GM21576 (cell line): ENCODE measurements around the gene SPAG9.

ENCODE experiments used
- ATAC-seq: cut with Tn5 transposase; IDR thresholded peaks from one replicate; pipeline ENCODE4 v1.9.1; 2021; ENCODE audit warnings: mild to moderate bottlenecking, moderate library complexity; ENCODE audit not compliant: unreplicated experiment

The SPAG9 gene, protein sequence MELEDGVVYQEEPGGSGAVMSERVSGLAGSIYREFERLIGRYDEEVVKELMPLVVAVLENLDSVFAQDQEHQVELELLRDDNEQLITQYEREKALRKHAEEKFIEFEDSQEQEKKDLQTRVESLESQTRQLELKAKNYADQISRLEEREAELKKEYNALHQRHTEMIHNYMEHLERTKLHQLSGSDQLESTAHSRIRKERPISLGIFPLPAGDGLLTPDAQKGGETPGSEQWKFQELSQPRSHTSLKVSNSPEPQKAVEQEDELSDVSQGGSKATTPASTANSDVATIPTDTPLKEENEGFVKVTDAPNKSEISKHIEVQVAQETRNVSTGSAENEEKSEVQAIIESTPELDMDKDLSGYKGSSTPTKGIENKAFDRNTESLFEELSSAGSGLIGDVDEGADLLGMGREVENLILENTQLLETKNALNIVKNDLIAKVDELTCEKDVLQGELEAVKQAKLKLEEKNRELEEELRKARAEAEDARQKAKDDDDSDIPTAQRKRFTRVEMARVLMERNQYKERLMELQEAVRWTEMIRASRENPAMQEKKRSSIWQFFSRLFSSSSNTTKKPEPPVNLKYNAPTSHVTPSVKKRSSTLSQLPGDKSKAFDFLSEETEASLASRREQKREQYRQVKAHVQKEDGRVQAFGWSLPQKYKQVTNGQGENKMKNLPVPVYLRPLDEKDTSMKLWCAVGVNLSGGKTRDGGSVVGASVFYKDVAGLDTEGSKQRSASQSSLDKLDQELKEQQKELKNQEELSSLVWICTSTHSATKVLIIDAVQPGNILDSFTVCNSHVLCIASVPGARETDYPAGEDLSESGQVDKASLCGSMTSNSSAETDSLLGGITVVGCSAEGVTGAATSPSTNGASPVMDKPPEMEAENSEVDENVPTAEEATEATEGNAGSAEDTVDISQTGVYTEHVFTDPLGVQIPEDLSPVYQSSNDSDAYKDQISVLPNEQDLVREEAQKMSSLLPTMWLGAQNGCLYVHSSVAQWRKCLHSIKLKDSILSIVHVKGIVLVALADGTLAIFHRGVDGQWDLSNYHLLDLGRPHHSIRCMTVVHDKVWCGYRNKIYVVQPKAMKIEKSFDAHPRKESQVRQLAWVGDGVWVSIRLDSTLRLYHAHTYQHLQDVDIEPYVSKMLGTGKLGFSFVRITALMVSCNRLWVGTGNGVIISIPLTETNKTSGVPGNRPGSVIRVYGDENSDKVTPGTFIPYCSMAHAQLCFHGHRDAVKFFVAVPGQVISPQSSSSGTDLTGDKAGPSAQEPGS (N-terminal part only)

DNA sequence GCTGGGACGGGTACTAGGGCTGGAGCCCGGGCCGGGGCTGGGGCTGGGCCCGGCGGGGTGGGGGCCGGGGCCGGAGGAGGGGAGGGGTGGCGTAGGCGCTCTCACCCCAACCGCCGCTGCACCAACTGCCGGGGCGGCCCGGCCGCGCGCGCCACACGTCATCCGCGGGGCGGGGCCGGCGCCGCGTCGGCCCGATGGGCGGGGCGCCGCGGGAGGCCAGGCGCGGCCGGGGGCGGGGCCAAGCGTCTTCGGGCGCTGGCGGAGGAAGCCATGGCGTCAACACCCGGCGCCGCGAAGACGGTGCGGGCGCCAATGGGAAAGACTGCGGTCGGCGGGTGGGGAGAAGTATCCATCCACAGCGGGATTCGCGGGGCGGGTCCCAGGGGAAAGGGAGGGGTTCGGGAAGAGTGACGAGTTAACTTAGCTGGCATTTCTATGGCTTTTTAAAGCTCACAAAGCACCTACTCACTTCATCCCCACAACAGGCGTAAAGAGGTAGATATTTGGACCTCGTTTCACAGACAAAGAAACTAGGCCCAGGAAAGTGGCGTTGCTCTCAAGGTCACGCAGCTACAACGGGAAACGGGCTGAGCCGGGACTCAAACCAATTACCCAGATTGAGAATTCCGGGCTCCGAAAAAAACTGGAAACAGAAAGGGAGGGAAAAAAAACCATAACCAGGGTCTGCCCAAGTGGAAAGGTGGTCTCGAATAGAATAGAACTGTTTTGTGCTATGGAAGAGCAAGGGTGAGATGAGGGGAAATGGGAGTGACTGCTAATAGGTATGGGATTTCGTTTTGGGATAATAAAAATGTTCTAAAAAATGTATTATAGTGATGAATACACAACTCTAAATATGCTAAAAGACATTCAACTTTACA, at the start of gene SPAG9:
Gene SPAG9 (minus strand): TSS at position 130 of the 881 bp plus-strand sequence. CDS start 212 bp downstream, outside the sequence.
- ATAC-seq, result peak; percentile 63

DNA sequence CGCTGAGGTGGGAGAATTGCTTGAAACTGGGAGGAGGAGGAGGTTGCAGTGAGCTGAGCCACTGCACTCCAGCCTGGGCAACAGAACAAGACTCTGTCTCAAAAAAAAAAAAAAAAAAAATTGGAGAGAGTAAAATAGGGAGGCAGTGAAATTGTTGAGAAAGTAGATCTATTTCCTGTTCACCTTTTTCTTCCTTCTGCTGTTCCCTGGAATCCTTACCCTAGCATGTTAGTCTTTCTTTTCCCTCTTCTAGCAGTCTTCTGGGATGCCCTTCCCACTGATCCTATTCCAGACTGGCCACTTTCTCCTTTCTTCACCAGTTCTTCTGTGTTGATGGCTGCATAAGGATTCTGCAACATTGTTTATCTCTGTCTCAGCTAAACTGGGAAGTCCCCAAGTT, 48.7 kb upstream of the SPAG9 start:
- ATAC-seq, result no peak

DNA sequence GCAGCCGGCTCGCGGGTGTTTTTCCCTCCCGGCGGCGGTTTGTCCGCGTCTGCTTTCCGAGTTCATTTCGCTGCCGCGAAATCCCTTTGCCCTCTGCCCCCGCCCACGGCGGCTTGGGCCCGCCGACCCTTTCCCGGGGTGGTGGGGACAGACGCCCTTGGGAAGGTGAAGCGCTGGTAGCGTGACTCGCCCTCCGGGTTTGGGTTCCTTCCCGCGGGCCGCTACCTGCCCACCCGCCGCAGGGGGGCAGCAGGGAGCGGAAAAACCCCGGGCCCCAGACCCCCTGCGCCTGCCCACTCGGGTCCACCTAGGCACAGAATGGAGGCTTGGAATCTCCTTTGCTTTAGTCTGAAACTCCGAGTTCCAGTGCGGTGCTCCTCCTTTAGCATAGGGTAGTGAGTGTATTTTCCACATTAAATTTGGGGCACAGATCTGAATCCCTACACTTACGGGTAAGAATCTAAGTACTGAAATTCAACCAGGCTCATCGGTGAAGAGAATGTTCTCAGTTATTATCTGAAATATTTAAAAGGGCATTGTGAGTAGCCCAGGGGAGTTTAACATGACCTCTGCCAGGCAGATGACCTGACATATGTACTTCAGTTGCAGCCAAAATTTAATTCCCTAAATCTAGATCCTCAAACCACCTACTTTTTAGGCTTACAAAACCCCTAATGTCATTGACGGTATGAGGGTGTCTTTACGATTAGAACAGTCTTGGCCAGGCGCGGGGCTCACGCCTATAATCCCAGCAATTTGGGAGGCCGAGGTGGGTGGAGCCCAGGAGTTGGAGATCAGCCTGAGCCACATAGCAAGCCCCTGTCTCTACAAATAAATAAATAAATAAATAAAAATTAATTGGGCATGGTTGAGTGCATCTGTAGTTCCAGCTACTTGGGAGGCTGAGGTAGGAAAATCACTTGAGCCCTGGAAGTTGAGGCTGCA, 46.6 kb upstream of the SPAG9 start:
- peak; percentile 50 for ATAC-seq

DNA sequence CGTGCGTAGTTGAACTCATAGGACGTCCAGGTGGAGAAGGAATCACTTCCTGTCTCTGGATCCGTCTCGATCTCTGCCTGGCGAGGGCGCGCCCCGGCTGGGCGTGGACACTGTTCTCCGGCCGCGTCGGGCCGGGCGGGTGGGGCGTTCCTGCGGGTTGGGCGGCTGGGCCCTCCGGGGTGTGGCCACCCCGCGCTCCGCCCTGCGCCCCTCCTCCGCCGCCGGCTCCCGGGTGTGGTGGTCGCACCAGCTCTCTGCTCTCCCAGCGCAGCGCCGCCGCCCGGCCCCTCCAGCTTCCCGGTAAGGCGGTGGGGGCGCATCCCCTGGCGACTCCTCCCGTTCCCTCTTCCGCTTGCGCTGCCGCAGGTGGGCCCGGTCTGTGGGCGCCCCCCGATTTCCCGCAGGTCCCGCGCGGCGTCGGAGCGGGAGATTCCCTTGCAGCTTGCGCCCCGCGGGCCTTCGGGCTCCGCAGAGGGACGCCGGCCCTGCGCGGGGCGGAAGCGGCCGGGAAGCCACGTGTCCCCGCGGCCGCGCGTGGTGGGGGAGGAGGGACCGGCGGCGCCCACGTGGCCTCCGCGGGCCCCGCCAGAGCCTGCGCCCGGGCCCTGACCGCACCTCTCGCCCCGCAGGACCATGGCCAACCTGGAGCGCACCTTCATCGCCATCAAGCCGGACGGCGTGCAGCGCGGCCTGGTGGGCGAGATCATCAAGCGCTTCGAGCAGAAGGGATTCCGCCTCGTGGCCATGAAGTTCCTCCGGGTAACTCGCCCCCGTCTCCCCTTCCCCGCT, 45.7 kb upstream of the SPAG9 start, which contains the start of gene NME2:
Gene NME2 (plus strand): TSS at position 214 of the 789 bp plus-strand sequence. CDS start 420 bp downstream, at position 634.
- peak; percentile 72 for ATAC-seq

DNA sequence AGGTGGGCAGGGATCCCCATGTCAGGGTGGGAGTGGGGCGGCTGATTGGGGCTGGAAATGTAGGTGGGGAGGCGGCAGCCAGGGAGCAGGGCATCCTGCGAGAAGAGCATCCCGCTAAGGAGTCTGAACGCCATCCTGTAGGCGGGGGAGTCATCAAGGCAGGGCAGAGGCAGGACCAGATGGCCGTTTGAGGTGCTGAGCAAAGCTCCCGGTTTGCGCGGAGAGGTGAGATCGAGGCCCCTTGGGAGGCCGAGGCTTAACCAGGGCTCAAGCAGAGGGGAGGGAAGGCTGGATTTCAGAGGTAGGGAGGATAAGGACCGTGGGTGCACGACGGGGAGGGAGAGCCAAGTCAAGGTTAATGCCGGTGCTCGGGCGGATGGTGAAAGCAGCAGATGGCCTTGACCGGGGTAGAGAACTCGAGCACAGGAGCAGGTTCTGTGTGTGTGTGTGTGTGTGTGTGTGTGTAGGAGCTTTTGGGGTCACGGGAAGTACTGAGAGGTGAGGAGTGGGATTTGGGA, 45.1 kb upstream of the SPAG9 start:
- peak; percentile 15 for ATAC-seq

DNA sequence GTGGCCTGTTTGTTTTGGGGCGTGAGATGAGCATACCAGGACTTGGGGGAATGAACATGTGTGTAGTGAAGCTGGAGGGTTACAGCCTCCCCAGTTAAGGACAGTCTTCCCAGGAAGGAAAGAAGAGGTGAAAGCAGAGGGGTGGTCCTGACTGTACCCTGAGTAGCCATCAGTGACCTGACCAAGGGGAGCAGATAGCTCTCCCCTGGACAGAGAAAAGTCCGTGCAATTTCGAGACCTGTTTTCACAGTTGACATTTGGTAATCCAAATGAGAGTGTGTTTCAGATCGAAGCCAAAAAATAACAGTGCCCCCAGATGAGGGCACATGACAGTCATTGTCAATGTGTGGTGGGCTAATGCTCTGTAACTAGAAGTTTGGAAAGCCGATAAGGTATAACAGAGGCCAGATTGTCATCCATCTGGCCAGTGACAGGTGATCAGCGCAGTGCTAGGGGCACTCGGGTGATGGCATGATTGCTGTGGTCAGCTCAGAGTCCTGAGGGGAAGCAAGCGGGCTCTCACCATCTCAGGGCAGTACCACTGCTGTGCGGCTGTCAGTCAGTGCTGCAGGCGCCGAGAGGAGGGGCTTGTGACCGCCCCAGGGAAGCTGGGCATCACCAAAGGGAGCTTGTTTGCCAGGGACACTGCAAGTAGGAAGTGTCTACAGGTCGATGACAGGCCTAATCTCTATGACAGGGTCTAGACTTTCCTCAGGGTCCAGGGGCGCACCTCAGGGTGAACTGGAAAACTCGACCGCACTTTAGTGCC, 44.4 kb upstream of the SPAG9 start:
- no peak for ATAC-seq

DNA sequence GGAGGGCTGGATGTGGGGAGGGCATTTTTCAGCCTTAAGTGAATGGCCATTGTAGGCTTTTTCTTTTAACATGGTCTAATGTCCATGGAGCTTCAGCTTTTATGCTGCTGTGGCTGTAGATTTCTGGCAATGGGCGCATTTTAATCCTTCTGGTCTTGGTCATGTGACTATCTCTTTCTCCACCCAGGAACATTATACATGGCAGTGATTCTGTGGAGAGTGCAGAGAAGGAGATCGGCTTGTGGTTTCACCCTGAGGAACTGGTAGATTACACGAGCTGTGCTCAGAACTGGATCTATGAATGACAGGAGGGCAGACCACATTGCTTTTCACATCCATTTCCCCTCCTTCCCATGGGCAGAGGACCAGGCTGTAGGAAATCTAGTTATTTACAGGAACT, 40.9 kb upstream of the SPAG9 start:
- ATAC-seq, result no peak

DNA sequence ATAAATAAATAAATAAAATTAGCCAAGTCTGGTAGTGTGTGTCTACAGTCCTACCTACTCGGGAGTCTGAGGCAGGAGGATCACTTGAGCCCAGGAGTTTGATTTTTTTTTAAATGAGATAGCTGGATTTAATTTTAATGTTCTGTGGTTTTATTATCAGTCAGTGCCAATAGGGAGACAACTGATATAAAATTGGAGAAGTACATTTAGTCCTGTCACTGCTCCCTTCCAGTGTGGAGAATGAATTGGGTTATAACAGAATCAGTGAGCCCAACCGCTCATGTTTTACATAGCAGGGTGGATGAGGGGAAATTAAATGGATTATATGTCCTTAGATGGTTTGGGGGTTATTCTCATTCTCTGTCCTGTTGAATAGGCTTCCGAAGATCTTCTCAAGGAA, 38.9 kb upstream of the SPAG9 start:
- ATAC-seq, result no peak

DNA sequence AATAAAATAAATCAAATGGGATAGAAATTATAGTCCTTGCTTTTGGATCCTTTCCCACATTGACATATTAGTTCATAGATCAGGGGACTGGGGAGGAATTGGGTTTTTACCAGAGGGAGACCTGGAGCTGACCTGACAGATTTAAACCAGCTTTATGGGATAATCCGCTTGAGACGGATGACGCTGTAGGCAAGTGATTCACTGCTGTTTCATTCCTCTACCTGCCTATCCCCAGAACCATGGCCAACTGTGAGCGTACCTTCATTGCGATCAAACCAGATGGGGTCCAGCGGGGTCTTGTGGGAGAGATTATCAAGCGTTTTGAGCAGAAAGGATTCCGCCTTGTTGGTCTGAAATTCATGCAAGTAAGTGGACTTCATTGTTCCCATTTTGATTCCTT, 34.7 kb upstream of the SPAG9 start:
- ATAC-seq, result no peak

DNA sequence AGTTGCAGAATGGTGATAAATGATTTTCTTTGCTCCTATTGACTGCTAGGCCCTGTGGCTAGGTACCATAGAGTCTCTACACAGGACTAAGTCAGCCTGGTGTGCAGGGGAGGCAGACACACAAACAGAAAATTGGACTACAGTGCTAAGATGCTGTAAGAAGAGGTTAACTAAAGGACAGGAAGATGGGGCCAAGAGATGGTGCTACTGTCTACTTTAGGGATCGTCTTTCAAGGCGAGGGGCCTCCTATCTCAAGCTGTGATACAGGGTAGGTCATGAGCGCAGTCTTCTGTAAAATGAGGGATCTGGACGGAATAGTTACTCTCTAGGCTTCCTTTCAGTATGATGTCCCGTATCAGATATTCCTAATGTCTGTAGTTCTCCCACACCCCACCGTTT, 33.5 kb upstream of the SPAG9 start:
- ATAC-seq, result no peak

DNA sequence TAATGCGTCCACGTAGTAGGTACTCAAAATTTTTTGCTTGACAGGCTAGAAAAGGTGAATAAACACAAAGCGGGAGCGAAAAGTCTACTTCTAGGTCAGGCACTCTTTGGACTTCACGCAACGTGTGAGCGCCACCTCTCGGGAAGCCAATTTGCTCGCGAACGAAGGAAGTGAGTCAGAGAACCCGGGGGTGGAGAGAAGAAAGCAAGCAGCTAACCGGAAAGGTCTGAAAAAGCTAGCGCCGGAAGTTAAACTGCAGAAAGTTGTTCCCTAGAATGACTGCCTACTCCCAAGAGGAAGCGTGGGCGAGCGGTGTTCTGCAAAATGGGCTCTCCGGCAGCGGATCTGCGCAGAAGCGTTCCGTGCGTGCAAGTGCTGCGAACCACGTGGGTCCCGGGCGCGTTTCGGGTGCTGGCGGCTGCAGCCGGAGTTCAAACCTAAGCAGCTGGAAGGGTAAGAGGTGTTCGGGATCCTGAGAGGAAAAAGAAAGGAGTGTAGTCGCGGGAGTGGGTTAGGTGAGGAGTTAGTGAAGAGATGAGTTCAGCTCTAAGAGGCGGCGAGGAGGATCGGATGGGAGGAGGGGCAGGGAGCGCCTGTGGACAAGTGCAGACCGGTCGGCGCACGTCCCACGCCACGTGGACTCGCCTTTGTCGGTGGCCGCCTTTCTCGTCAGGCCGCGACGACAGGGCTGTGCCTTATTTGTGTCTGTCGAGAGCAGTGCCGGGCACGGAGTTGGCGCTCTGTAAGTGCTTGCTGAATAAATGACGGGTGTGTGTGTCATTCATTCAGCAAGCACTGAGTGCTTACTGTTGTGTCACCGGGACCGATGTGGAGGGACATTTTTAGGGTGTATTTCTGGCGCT, 32.8 kb upstream of the SPAG9 start, which contains the start of gene NME1:
Gene NME1 (plus strand): TSS at position 350 of the 863 bp plus-strand sequence. CDS start 2,096 bp downstream, outside the sequence.
- ATAC-seq, result peak; percentile 92

DNA sequence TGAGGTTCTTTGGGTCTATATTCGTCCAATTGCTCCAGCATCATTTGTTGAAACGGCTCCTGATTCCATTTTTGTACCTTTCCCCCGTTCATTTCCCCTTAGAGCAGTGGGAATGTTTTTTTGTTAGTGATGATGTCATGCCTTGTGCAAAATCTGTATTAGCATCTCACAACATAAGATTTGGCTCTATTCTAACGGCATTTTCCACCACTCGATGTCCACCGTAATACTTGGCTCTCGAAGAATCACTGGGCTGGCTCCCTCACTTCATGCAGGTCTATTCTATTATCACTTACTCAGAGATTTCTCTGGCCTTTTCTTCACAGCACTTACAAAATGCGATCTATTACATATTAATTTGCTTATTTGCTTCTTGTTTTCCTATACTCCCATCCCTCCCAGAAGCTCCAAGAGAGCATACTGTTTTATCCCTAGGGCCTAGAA, 32.1 kb upstream of the SPAG9 start:
- peak; percentile 4 for ATAC-seq

DNA sequence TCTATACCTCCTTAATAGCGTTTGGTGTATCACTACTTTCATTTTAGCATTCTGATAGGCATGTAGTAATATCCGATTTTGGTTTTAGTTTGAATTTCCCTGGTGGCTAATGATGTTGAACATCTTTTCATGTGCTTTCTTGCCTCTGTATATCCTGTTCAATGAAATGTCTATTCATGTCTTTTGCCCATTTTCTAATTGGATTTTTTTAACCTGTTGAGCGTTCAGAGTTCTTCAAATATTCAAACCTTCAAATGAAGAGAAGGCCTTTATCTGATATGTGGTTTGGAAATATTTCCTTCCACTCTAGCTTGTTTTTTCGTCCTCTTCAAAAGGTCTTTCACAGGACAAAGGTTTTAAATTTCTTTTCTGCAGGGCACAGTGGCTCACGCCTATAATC, 30.3 kb upstream of the SPAG9 start:
- ATAC-seq, result no peak

DNA sequence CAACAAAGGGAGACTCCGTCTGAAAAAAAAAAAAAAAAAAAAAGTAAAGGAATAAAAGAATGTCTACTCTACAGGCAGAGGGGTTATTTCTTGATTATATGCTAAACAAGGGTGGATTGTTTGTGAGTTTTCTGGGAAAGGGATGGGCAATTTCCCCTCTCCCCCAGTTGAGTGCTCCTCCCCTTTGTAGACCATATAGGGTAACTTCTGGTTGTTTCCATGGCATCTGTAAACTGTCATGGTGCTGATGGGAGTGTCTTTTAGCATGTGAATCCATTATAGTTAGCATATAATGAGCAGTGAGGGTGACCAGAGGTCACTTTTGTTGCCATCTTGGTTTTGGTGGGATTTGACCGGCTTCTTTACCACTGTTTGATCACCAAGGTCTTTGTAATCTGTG, 28.5 kb upstream of the SPAG9 start:
- no peak for ATAC-seq

DNA sequence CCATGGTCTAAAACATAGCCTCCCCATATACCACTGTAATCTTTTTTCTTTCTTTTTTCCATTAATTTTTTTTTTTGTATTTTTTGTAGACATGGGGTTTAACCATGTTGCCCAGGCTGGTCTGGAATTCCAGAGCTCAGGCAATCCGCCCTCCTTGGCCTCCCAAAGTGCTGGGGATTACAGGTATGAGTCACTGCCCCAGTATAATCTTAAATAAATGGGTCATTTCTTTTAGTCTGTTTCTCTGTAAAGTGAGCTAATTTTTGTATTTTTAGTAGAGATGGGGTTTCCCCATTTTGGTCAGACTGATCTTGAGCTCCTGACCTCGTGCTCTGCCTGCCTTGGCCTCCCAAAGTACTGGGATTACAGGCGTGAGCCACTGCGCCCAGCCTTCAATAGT, 27.0 kb upstream of the SPAG9 start:
- ATAC-seq, result no peak
